GM23338 (cell line): ENCODE measurements around the gene KCTD18. TPM values are rescaled to one million over a fixed set of nuclear protein-coding genes. Genes with fewer than 3 reads are reported as not detected.

Source experiments
- ATAC-seq: fragments of 200-7000 bp; cut with Tn5 transposase; 3 replicates; pipeline ENCODE4 v1.9.1; 2020
- DNase-seq: peaks from one replicate; pipeline ENCODE4 v3.0.0-alpha.2; 2015; ENCODE audit warnings: low spot score
- H2AFZ ChIP-seq: fragments of 200-600 bp; sonication (generic); 2 replicates; pipeline ENCODE4 v1.8.0; 2016; ENCODE audit warnings: antibody characterized with exemption, mild to moderate bottlenecking, moderate library complexity
- H3F3A ChIP-seq: fragments of 200-600 bp; sonication (generic); replicated peaks from 2 replicates; pipeline ENCODE4 v1.8.0; 2017; ENCODE audit warnings: antibody characterized with exemption, mixed run types, low read depth
- H3K27ac ChIP-seq: fragments of 200-600 bp; sonication (generic); 2 replicates; pipeline ENCODE4 v1.6.1; 2016; ENCODE audit warnings: low read depth
- H3K27me3 ChIP-seq: fragments of 200-600 bp; sonication (generic); 2 replicates; pipeline ENCODE4 v1.8.0; 2016; ENCODE audit warnings: mild to moderate bottlenecking, mixed run types, moderate library complexity; ENCODE audit not compliant: insufficient read depth
- H3K36me3 ChIP-seq: fragments of 200-600 bp; sonication (generic); 2 replicates; pipeline ENCODE4 v1.8.0; 2016; ENCODE audit warnings: mild to moderate bottlenecking; ENCODE audit not compliant: insufficient read depth
- H3K4me1 ChIP-seq: fragments of 200-600 bp; sonication (generic); 2 replicates; pipeline ENCODE4 v1.8.0; 2016; ENCODE audit warnings: mild to moderate bottlenecking, moderate library complexity; ENCODE audit not compliant: insufficient read depth
- H3K4me2 ChIP-seq: fragments of 200-600 bp; sonication (generic); 2 replicates; pipeline ENCODE4 v1.7.1; 2017; ENCODE audit warnings: mixed run types
- H3K4me3 ChIP-seq: fragments of 200-600 bp; sonication (generic); 2 replicates; pipeline ENCODE4 v1.6.1; 2016; ENCODE audit warnings: mixed run types
- H3K79me2 ChIP-seq: fragments of 200-600 bp; sonication (generic); replicated peaks from 2 replicates; pipeline ENCODE4 v1.8.0; 2017; ENCODE audit warnings: mild to moderate bottlenecking; ENCODE audit not compliant: insufficient read depth
- H3K9me2 ChIP-seq: fragments of 200-600 bp; sonication (generic); 2 replicates; pipeline ENCODE4 v1.8.0; 2017; ENCODE audit not compliant: insufficient read depth
- H4K20me1 ChIP-seq: fragments of 200-600 bp; sonication (generic); replicated peaks from 2 replicates; pipeline ENCODE4 v1.8.0; 2017; ENCODE audit warnings: mild to moderate bottlenecking; ENCODE audit not compliant: insufficient read depth
- H3K27ac Mint-ChIP-seq: 2 replicates; pipeline ENCODE4 v1.8.0; 2020; ENCODE audit warnings: inconsistent platforms, mild to moderate bottlenecking, moderate library complexity, mixed read lengths
- H3K27me3 Mint-ChIP-seq: 3 replicates; pipeline ENCODE4 v1.8.0; 2022; ENCODE audit warnings: low read depth, mild to moderate bottlenecking, moderate library complexity, mixed read lengths, inconsistent platforms; ENCODE audit not compliant: insufficient read depth, poor library complexity
- H3K36me3 Mint-ChIP-seq: 3 replicates; pipeline ENCODE4 v1.8.0; 2021; ENCODE audit warnings: low read depth, mild to moderate bottlenecking, inconsistent platforms, moderate library complexity, mixed read lengths
- H3K4me1 Mint-ChIP-seq: 3 replicates; pipeline ENCODE4 v1.8.0; 2020; ENCODE audit warnings: mild to moderate bottlenecking, inconsistent platforms, mixed read lengths
- H3K4me3 Mint-ChIP-seq: 3 replicates; pipeline ENCODE4 v1.8.0; 2021; ENCODE audit warnings: moderate library complexity, mild to moderate bottlenecking, inconsistent platforms, mixed read lengths
- H3K9me3 Mint-ChIP-seq: 3 replicates; pipeline ENCODE4 v1.8.0; 2020; ENCODE audit warnings: moderate library complexity, mild to moderate bottlenecking, inconsistent platforms, mixed read lengths
- CREB1 ChIP-seq: fragments of 250-450 bp; sonication (Bioruptor Pico); IDR thresholded peaks from 2 replicates; pipeline ENCODE4 v1.5.0; 2020; ENCODE audit warnings: low read depth, mild to moderate bottlenecking, moderate library complexity
- ETS1 ChIP-seq: IDR thresholded peaks from 2 replicates; pipeline ENCODE4 v1.6.1; 2016; ENCODE audit warnings: antibody characterized with exemption
- EZH2phosphoT487 ChIP-seq: fragments of 200-600 bp; sonication (generic); IDR thresholded peaks from one replicate; pipeline ENCODE4 v1.8.1; 2018; ENCODE audit warnings: antibody characterized with exemption; ENCODE audit not compliant: unreplicated experiment
- JUNB ChIP-seq: IDR thresholded peaks from one replicate; pipeline ENCODE4 v1.6.1; 2016; ENCODE audit warnings: antibody characterized with exemption; ENCODE audit not compliant: unreplicated experiment
- NANOG ChIP-seq: IDR thresholded peaks from 2 replicates; pipeline ENCODE4 v1.6.1; 2016; ENCODE audit warnings: antibody characterized with exemption, borderline replicate concordance
- POLR2AphosphoS5 ChIP-seq: IDR thresholded peaks from 2 replicates; pipeline ENCODE4 v1.6.1; 2016; ENCODE audit warnings: antibody characterized with exemption, low read depth
- REST ChIP-seq: IDR thresholded peaks from one replicate; pipeline ENCODE4 v1.6.1; 2018; ENCODE audit warnings: antibody characterized with exemption; ENCODE audit not compliant: unreplicated experiment
- STAT1 ChIP-seq: IDR thresholded peaks from one replicate; pipeline ENCODE4 v1.6.1; 2016; ENCODE audit warnings: antibody characterized with exemption; ENCODE audit not compliant: unreplicated experiment
- ZNF114 ChIP-seq: fragments of 250-450 bp; sonication (Bioruptor Pico); IDR thresholded peaks from 2 replicates; pipeline ENCODE4 v1.5.0; 2020; ENCODE audit warnings: mild to moderate bottlenecking, moderate library complexity
- ZNF331 ChIP-seq: fragments of 250-450 bp; sonication (Bioruptor Pico); IDR thresholded peaks from 2 replicates; pipeline ENCODE4 v1.5.0; 2020; ENCODE audit warnings: low read depth, mild to moderate bottlenecking, moderate library complexity
- ZNF462 ChIP-seq: fragments of 250-450 bp; sonication (Bioruptor Pico); IDR thresholded peaks from 2 replicates; pipeline ENCODE4 v1.5.0; 2020; ENCODE audit warnings: mild to moderate bottlenecking, moderate library complexity
- polyA plus RNA-seq: library from polyadenylated mRNA; unstranded; fragments of >200 nt; fragmentation: Nextera tagmentation; extraction: Ambion mirVana; gene quantifications from 2 replicates; pipeline ENCODE4 v1.2.1, GENCODE V29; 2016
- total RNA-seq: library from RNA; depleted of rRNA; stranded (reverse); fragments of >200 nt; shearing (Covaris generic); gene quantifications from 2 replicates; pipeline ENCODE4 v1.2.3, GENCODE V29; 2014

Gene KCTD18
- total and polyA plus RNA-seq, 2 experiments from 2014 or later = 3.3 to 4.7 TPM

GRCh38 chr2:200488169-200488568, 21.7 kb downstream of the KCTD18 start:
- H3K27ac Mint-ChIP-seq = no peak overlapping the region
- Histone ChIP-seq H3K79me2 (no peaks in the 10 kb centered on the region), H3K27ac (no peak overlapping the region), H3K4me1 (no peaks in the 10 kb centered on the region), H3K9me2 (no peaks in the 10 kb centered on the region), H3K4me3 (no peak overlapping the region), H2AFZ (no peak overlapping the region), H3F3A (no peaks in the 10 kb centered on the region), H3K4me2 (no peak overlapping the region), H3K27me3 (no peaks in the 10 kb centered on the region), H4K20me1 (no peaks in the 10 kb centered on the region), H3K36me3 (no peaks in the 10 kb centered on the region)
- peaks cover 21% of the 10 kb centered on the region for H3K36me3 Mint-ChIP-seq
- H3K27me3 Mint-ChIP-seq = no peaks in the 10 kb centered on the region
- no peak for DNase-seq
- peaks cover 5% of the 10 kb centered on the region; the same call in 2 of the 3 replicates for H3K9me3 Mint-ChIP-seq
- TF ChIP-seq POLR2AphosphoS5 (no peak), CREB1 (no peak), JUNB (no peak), ZNF331 (CRISPR knock-in tag) (no peak), ZNF462 (CRISPR knock-in tag) (no peak), ZNF114 (no peak), ETS1 (no peak), NANOG (no peak), STAT1 (no peak), EZH2phosphoT487 (no peak), REST (no peak)
- ATAC-seq = no peak
- H3K4me3 Mint-ChIP-seq = no peak overlapping the region
- H3K4me1 Mint-ChIP-seq = peaks cover 4% of the 10 kb centered on the region
